Mucosa of stomach (tissue), 1 donor: ENCODE measurements around the gene ADAMTS12.
"Not testable (repeated sequence)": the region's sequence is repeated elsewhere in the genome, so short reads cannot be mapped to it uniquely, and the experiment has no call there.

Experiments
- H3K27me3 ChIP-seq: one replicate; pipeline ENCODE4 v1.7.0; 2013; ENCODE audit warnings: mild to moderate bottlenecking, low read length; ENCODE audit not compliant: control insufficient read depth, insufficient read depth
- H3K36me3 ChIP-seq: one replicate; pipeline ENCODE4 v1.7.0; 2013; ENCODE audit warnings: low read length; ENCODE audit not compliant: control insufficient read depth, insufficient read depth
- H3K4me1 ChIP-seq: one replicate; pipeline ENCODE4 v1.7.0; 2013; ENCODE audit warnings: mild to moderate bottlenecking, low read length; ENCODE audit not compliant: control insufficient read depth, insufficient read depth
- H3K4me3 ChIP-seq: one replicate; pipeline ENCODE4 v1.7.0; 2013; ENCODE audit warnings: low read length
- H3K9ac ChIP-seq: one replicate; pipeline ENCODE4 v1.7.0; 2013; ENCODE audit warnings: mild to moderate bottlenecking, low read length, moderate library complexity
- H3K9me3 ChIP-seq: one replicate; pipeline ENCODE4 v1.7.0; 2013; ENCODE audit warnings: mild to moderate bottlenecking, low read length, moderate library complexity; ENCODE audit not compliant: control insufficient read depth
- donor health status: Pancreatic carcinoma.

ADAMTS12 gene

GRCh38 chr5:33538201-33538600 is 353.6 kb downstream of the ADAMTS12 start:
- Histone ChIP-seq H3K36me3 (no peaks in the 10 kb centered on the region), H3K4me1 (no peaks in the 10 kb centered on the region), H3K4me3 (no peak overlapping the region), H3K27me3 (no peaks in the 10 kb centered on the region), H3K9ac (no peak overlapping the region), H3K9me3 (no peaks in the 10 kb centered on the region)

DNA sequence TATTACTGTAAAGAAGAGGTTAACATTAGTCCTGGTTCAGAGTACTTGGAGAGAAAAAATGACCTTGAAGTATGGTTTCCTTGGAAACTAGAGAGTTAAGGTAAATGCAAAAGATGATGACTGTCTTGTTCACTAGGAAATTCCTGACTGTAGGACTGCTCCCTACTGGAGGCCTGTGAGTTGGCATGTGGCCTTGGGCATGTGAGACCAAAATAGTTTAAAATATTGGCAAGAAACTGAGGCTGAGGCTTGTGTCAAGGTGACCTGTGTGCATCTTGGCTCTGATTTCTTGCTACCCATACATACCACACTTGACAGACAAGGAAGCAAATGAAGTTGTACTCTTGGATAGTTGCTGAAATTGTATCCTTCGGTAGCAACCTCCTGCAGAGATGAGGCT is 354.6 kb downstream of the ADAMTS12 start:
- Histone ChIP-seq H3K4me1 (no peaks in the 10 kb centered on the region), H3K4me3 (no peak overlapping the region), H3K9me3 (no peaks in the 10 kb centered on the region), H3K36me3 (no peaks in the 10 kb centered on the region), H3K9ac (no peak overlapping the region), H3K27me3 (no peaks in the 10 kb centered on the region)

GRCh38 chr5:33536802-33537201 is 355.0 kb downstream of the ADAMTS12 start:
- H3K27me3 ChIP-seq: no peaks in the 10 kb centered on the region
- no peak overlapping the region for H3K9ac ChIP-seq
- H3K9me3 ChIP-seq: no peaks in the 10 kb centered on the region
- H3K4me1 ChIP-seq: no peaks in the 10 kb centered on the region
- no peaks in the 10 kb centered on the region for H3K36me3 ChIP-seq
- no peak overlapping the region for H3K4me3 ChIP-seq

- no peaks in the 10 kb centered on the region for H3K36me3 ChIP-seq
- H3K4me1 ChIP-seq: no peaks in the 10 kb centered on the region
- H3K9ac ChIP-seq: no peak overlapping the region
- no peaks in the 10 kb centered on the region for H3K9me3 ChIP-seq
- no peaks in the 10 kb centered on the region for H3K27me3 ChIP-seq
- H3K4me3 ChIP-seq: no peak overlapping the region
These were observed 360.0 kb downstream of the ADAMTS12 start for GRCh38 chr5:33531824-33532223.

GRCh38 chr5:33531037-33531298 is 360.8 kb downstream of the ADAMTS12 start:
- no peaks in the 10 kb centered on the region for H3K4me1 ChIP-seq
- no peaks in the 10 kb centered on the region for H3K36me3 ChIP-seq
- no peaks in the 10 kb centered on the region for H3K9me3 ChIP-seq
- H3K27me3 ChIP-seq: no peaks in the 10 kb centered on the region
- no peak overlapping the region for H3K9ac ChIP-seq
- no peak overlapping the region for H3K4me3 ChIP-seq

GRCh38 chr5:33530183-33531036 is 361.4 kb downstream of the ADAMTS12 start:
- Histone ChIP-seq H3K27me3 (no peaks in the 10 kb centered on the region), H3K9ac (no peak overlapping the region), H3K4me3 (no peak overlapping the region), H3K9me3 (no peaks in the 10 kb centered on the region), H3K4me1 (no peaks in the 10 kb centered on the region), H3K36me3 (no peaks in the 10 kb centered on the region)

GRCh38 chr5:33527696-33528095 is 364.1 kb downstream of the ADAMTS12 start:
- Histone ChIP-seq H3K27me3 (no peaks in the 10 kb centered on the region), H3K4me1 (no peaks in the 10 kb centered on the region), H3K4me3 (no peak overlapping the region), H3K9me3 (no peaks in the 10 kb centered on the region), H3K36me3 (no peaks in the 10 kb centered on the region), H3K9ac (no peak overlapping the region)

DNA sequence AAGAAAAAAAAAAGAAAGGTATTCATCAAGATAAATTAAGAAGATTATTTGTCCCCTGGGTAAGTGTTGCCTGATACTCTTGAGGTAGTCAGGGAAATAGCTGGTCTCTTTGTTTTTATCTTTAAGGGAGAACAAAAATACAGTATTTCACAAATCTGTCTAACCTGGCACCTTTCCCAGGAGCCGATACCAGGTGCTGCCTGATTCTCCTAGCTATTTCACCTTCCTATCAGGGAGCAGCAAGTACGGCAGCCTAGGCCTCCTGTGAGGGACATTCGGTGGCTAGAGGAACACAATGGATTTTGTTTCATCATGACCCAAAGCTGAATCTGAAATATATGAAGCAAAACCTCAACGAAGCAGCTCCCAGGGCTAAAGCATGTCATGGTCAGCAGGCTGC is 365.0 kb downstream of the ADAMTS12 start:
- H3K36me3 ChIP-seq: no peaks in the 10 kb centered on the region

DNA sequence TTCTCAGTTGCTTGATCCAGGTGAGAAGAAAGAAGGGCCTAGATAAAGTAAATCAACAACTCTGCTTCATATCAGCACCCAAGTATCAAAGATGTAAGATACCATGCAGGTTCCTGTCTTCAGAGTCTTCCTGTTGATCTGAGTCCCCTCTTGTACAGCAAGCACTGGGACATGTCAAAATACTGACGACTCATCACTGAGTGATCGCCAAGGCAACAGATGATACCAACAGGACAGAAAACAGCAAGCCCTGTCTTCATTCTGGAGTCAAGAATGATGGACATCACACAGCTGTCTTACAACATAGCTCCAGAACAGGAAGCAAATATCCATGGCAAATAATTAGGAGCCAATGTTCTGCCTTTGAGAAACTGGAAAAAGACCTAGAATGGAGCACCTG is 367.3 kb downstream of the ADAMTS12 start:
- no peak overlapping the region for H3K9ac ChIP-seq

More for the DNA sequence above, 365.0 kb downstream of the ADAMTS12 start:
- H3K9me3 ChIP-seq: no peaks in the 10 kb centered on the region
- H3K4me3 ChIP-seq: no peak overlapping the region
- H3K9ac ChIP-seq: no peak overlapping the region
- H3K4me1 ChIP-seq: no peaks in the 10 kb centered on the region
- no peaks in the 10 kb centered on the region for H3K27me3 ChIP-seq

GRCh38 chr5:33523208-33523771 is 368.5 kb downstream of the ADAMTS12 start:
- H3K9ac ChIP-seq: no peak overlapping the region

More for the DNA sequence above, 367.3 kb downstream of the ADAMTS12 start:
- Histone ChIP-seq H3K4me1 (no peaks in the 10 kb centered on the region), H3K36me3 (no peaks in the 10 kb centered on the region), H3K4me3 (no peak overlapping the region), H3K27me3 (no peaks in the 10 kb centered on the region), H3K9me3 (no peaks in the 10 kb centered on the region)

DNA sequence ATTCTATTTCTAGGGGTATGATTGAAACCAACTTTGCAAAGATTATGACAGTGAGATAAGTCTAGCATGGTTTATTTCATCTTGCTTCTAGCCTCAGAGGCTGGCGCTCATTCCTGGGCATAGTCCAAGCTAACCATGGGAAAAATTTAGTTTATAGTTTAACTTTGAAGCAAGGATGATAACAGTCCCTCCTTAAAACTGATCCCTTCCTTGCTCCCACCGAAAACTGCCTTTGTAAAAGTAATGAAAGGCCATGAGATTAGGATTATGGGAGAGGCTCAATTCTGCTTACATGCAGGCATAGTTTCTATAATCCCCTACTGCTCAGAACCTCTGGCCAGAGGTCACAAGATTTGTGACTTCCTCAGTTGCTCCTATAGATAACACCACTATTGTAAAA is 375.4 kb downstream of the ADAMTS12 start:
- Histone ChIP-seq H3K9me3 (no peaks in the 10 kb centered on the region), H3K9ac (no peak overlapping the region), H3K4me1 (no peaks in the 10 kb centered on the region)

More at GRCh38 chr5:33523208-33523771, 368.5 kb downstream of the ADAMTS12 start:
- Histone ChIP-seq H3K36me3 (no peaks in the 10 kb centered on the region), H3K4me3 (no peak overlapping the region), H3K27me3 (no peaks in the 10 kb centered on the region), H3K4me1 (no peaks in the 10 kb centered on the region), H3K9me3 (no peaks in the 10 kb centered on the region)

GRCh38 chr5:33515366-33515765 is 376.4 kb downstream of the ADAMTS12 start:
- not testable (repeated sequence) for H3K9ac ChIP-seq, H3K4me3 ChIP-seq, H3K27me3 ChIP-seq, H3K4me1 ChIP-seq, H3K36me3 ChIP-seq, H3K9me3 ChIP-seq

More for the DNA sequence above, 375.4 kb downstream of the ADAMTS12 start:
- H3K36me3 ChIP-seq: no peaks in the 10 kb centered on the region
- no peaks in the 10 kb centered on the region for H3K27me3 ChIP-seq
- no peak overlapping the region for H3K4me3 ChIP-seq
